A549 (cell line): ENCODE data around the gene ENKUR. TPM values are rescaled to one million over a fixed set of nuclear protein-coding genes. Genes with fewer than 3 reads are reported as not detected.
A peak's percentile ranks its signal among the peaks of the same experiment; 100 is the strongest.

Source experiments
- ATAC-seq, 2 experiments: fragments of 200-7000 bp in 1 of 2; fragments of >200 bp in 1 of 2; cut with Nextera tagmentation in 1 of 2; cut with Tn5 transposase in 1 of 2; 3 replicates each; pipeline versions ENCODE4 v1.8.0 to v1.9.1; 2018 to 2020; ENCODE audit warnings: mild to moderate bottlenecking in 1 of 2, moderate library complexity in 1 of 2
- CTCF ChIA-PET: fragments of 300-600 bp; sonication (Branson Sonifier 250); formaldehyde crosslinking; extraction: SDS; loops from one replicate; lab custom pipeline; 2021; ENCODE audit warnings: antibody characterized with exemption, inconsistent platforms; lab: Yijun Ruan, JAX
- POLR2A ChIA-PET: fragments of 350-600 bp; formaldehyde crosslinking; extraction: SDS; loops from one replicate; lab custom pipeline; 2021; ENCODE audit warnings: antibody characterized with exemption, inconsistent platforms; lab: Yijun Ruan, JAX
- DNase-seq, 2 experiments: peaks; one replicate each; pipeline versions ENCODE4 v3.0.0 to v3.0.0-alpha.2; 2011 to 2016; ENCODE audit warnings: low read depth in 1 of 2, low spot score in 1 of 2
- FAIRE-seq: peaks from 2 replicates; lab custom pipeline; 2011; peaks lifted over from hg19 to GRCh38; lab: Jason Lieb, UNC
- H3K27ac ChIP-seq, 2 experiments: fragments of >200 bp; sonication (Bioruptor Twin); formaldehyde crosslinking; 3 replicates each; pipeline ENCODE4 v1.5.1; 2016 to 2017
- H3K4me1 ChIP-seq: fragments of >200 bp; sonication (Bioruptor Twin); formaldehyde crosslinking; 3 replicates; pipeline ENCODE4 v1.6.1; 2016
- H3K4me2 ChIP-seq: fragments of >200 bp; sonication (Bioruptor Twin); formaldehyde crosslinking; 3 replicates; pipeline ENCODE4 v1.6.1; 2016
- H3K4me3 ChIP-seq: fragments of >200 bp; sonication (Bioruptor Twin); formaldehyde crosslinking; 3 replicates; pipeline ENCODE4 v1.5.1; 2016
- H3K9me3 ChIP-seq: fragments of >200 bp; sonication (Bioruptor Twin); formaldehyde crosslinking; 3 replicates; pipeline ENCODE4 v1.6.1; 2016
- CEBPB ChIP-seq, 2 experiments: fragments of >200 bp in 1 of 2; sonication (Bioruptor Twin) in 1 of 2; formaldehyde crosslinking in 1 of 2; IDR thresholded peaks; 2 replicates each; pipeline ENCODE4 v1.6.1; 2012 to 2016
- CHD4 ChIP-seq: fragments of 200-600 bp; sonication (generic); IDR thresholded peaks from 2 replicates; pipeline ENCODE4 v1.6.1; 2016; ENCODE audit warnings: antibody characterized with exemption, mild to moderate bottlenecking, borderline replicate concordance
- EHF ChIP-seq: fragments of 250-450 bp; sonication (Bioruptor Pico); IDR thresholded peaks from 2 replicates; pipeline ENCODE4 v1.5.0; 2020; ENCODE audit warnings: mild to moderate bottlenecking
- EHMT2 ChIP-seq: fragments of 200-600 bp; sonication (generic); IDR thresholded peaks from 2 replicates; pipeline ENCODE4 v1.6.1; 2016; ENCODE audit warnings: antibody characterized with exemption, low read depth, mild to moderate bottlenecking, moderate library complexity
- ESRRA ChIP-seq: fragments of 150-350 bp; IDR thresholded peaks from 2 replicates; pipeline ENCODE4 v1.6.1; 2014; ENCODE audit warnings: mild to moderate bottlenecking, low read length, borderline replicate concordance
- HOXA7 ChIP-seq: fragments of 250-450 bp; sonication (Bioruptor Pico); IDR thresholded peaks from 2 replicates; pipeline ENCODE4 v1.5.0; 2020; ENCODE audit warnings: mild to moderate bottlenecking, moderate library complexity
- HOXB13 ChIP-seq: fragments of 250-450 bp; sonication (Bioruptor Pico); IDR thresholded peaks from 2 replicates; pipeline ENCODE4 v1.5.0; 2020; ENCODE audit warnings: low read depth, mild to moderate bottlenecking, moderate library complexity
- JUN ChIP-seq, 2 experiments: fragments of >200 bp; sonication (Bioruptor Twin); formaldehyde crosslinking; IDR thresholded peaks; 2 replicates in 1 of 2; 3 replicates in 1 of 2; pipeline ENCODE4 v1.6.1; 2016 to 2017
- KDM5A ChIP-seq: fragments of 200-600 bp; sonication (generic); IDR thresholded peaks from 2 replicates; pipeline ENCODE4 v1.6.1; 2016; ENCODE audit warnings: antibody characterized with exemption, mild to moderate bottlenecking
- MAFK ChIP-seq: fragments of 450-650 bp; IDR thresholded peaks from 2 replicates; pipeline ENCODE4 v1.6.1; 2014; ENCODE audit not compliant: partially characterized antibody
- MAZ ChIP-seq: fragments of 150-350 bp; IDR thresholded peaks from 2 replicates; pipeline ENCODE4 v1.6.1; 2014; ENCODE audit warnings: antibody characterized with exemption, low read depth, low read length, borderline replicate concordance
- NPAS2 ChIP-seq: fragments of 250-450 bp; sonication (Bioruptor Pico); IDR thresholded peaks from 2 replicates; pipeline ENCODE4 v1.8.0; 2022; ENCODE audit warnings: mild to moderate bottlenecking, moderate library complexity, borderline replicate concordance
- NR3C1 ChIP-seq: fragments of >200 bp; sonication (Bioruptor Twin); formaldehyde crosslinking; IDR thresholded peaks from 3 replicates; pipeline ENCODE4 v1.6.1; 2017
- POLR2A ChIP-seq: IDR thresholded peaks from 2 replicates; pipeline ENCODE4 v1.6.1; 2012; ENCODE audit warnings: mild to moderate bottlenecking, low read length
- RARB ChIP-seq: fragments of 250-450 bp; sonication (Bioruptor Pico); IDR thresholded peaks from 2 replicates; pipeline ENCODE4 v1.8.0; 2021; ENCODE audit warnings: mild to moderate bottlenecking, moderate library complexity
- RCOR1 ChIP-seq: fragments of 150-350 bp; IDR thresholded peaks from 2 replicates; pipeline ENCODE4 v1.6.1; 2014; ENCODE audit warnings: antibody characterized with exemption, low read length, low read depth
- RFX5 ChIP-seq: fragments of 450-650 bp; IDR thresholded peaks from 2 replicates; pipeline ENCODE4 v1.7.1; 2014; ENCODE audit warnings: antibody characterized with exemption, mild to moderate bottlenecking, moderate library complexity
- SREBF2 ChIP-seq: fragments of 450-650 bp; IDR thresholded peaks from 2 replicates; pipeline ENCODE4 v1.6.1; 2014; ENCODE audit warnings: mild to moderate bottlenecking, moderate library complexity
- TFCP2L1 ChIP-seq: fragments of 250-450 bp; sonication (Bioruptor Pico); IDR thresholded peaks from 2 replicates; pipeline ENCODE4 v1.5.0; 2021; ENCODE audit warnings: mild to moderate bottlenecking
- WGBS: methylation state at CpG from one replicate; pipeline ENCODE4 v1.1.6; 2017; ENCODE audit errors: missing lambda C conversion rate; 5-methylcytosine and 5-hydroxymethylcytosine counted together
- polyA plus RNA-seq, 4 experiments: library from polyadenylated mRNA; depleted of rRNA in 3 of 4; stranded (reverse); fragments of >200 nt; fragmentation: RNase III in 1 of 4; extraction: RNeasy Plus Mini Kit Qiagen cat#74134 plus additional on column Dnase treatment in 1 of 4; gene quantifications; 2 replicates in 3 of 4; 3 replicates in 1 of 4; pipeline ENCODE4 v1.2.3, GENCODE V29; 2011 to 2017
- TF ChIP-seq, protein P1 (sequence below): fragments of 450-650 bp; IDR thresholded peaks from 2 replicates; pipeline ENCODE4 v1.6.1; 2014; ENCODE audit warnings: antibody characterized with exemption
- TF ChIP-seq, protein P2 (sequence below): fragments of >200 bp; sonication (Bioruptor Twin); formaldehyde crosslinking; IDR thresholded peaks from 3 replicates; pipeline ENCODE4 v1.6.1; 2016
- TF ChIP-seq, protein P3 (sequence below): IDR thresholded peaks from 2 replicates; pipeline ENCODE4 v1.6.1; 2012; ENCODE audit warnings: low read depth, borderline replicate concordance
- TF ChIP-seq, protein P4 (sequence below): fragments of 250-450 bp; sonication (Bioruptor Pico); IDR thresholded peaks from 2 replicates; pipeline ENCODE4 v1.5.0; 2021; ENCODE audit warnings: mild to moderate bottlenecking, moderate library complexity, borderline replicate concordance
- TF ChIP-seq, protein P5 (sequence below): fragments of 200-600 bp; sonication (generic); IDR thresholded peaks from 2 replicates; pipeline ENCODE4 v1.6.1; 2016; ENCODE audit warnings: antibody characterized with exemption, mild to moderate bottlenecking, moderate library complexity

Gene ENKUR
- polyA plus RNA-seq, 2 of the 4 experiments (the other 2 are of a cell fraction): 0.30 to 0.43 TPM

DNA sequence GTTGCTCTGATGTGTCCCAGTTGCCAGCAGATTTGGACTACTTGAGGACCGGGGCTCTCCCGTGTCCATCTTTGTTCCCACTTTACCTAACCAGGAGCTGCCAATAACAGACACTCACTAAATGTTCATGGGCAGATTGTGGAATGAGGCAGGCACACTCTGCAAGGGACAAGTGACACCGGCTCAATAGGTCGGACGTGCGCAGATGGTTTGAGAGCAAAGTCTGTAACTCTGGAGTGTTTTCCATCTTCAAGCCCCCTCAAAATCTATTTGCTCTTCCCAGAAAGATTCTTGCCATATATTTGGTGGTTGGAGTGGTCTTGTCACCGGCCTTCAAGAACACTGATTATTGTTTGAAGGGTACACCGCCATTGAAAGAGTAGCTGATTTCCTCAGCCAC, 47.7 kb upstream of the ENKUR start:
- H3K4me3 ChIP-seq: no peak overlapping the region
- no peak for TF ChIP-seq MAZ
- TF ChIP-seq JUN (IDR thresholded peaks at IDR 0.05): no peak
- no peak for TF ChIP-seq EHMT2
- TF ChIP-seq RARB (CRISPR knock-in tag): no peak
- no peak for TF ChIP-seq SREBF2
- TF ChIP-seq, protein P1, sequence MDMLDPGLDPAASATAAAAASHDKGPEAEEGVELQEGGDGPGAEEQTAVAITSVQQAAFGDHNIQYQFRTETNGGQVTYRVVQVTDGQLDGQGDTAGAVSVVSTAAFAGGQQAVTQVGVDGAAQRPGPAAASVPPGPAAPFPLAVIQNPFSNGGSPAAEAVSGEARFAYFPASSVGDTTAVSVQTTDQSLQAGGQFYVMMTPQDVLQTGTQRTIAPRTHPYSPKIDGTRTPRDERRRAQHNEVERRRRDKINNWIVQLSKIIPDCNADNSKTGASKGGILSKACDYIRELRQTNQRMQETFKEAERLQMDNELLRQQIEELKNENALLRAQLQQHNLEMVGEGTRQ: no peak
- TF ChIP-seq RFX5: no peak
- no peak for TF ChIP-seq HOXB13 (CRISPR knock-in tag)
- TF ChIP-seq, protein P2, sequence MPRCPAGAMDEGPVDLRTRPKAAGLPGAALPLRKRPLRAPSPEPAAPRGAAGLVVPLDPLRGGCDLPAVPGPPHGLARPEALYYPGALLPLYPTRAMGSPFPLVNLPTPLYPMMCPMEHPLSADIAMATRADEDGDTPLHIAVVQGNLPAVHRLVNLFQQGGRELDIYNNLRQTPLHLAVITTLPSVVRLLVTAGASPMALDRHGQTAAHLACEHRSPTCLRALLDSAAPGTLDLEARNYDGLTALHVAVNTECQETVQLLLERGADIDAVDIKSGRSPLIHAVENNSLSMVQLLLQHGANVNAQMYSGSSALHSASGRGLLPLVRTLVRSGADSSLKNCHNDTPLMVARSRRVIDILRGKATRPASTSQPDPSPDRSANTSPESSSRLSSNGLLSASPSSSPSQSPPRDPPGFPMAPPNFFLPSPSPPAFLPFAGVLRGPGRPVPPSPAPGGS: no peak
- TF ChIP-seq EHF (CRISPR knock-in tag): no peak
- TF ChIP-seq TFCP2L1: no peak
- TF ChIP-seq, protein P3, sequence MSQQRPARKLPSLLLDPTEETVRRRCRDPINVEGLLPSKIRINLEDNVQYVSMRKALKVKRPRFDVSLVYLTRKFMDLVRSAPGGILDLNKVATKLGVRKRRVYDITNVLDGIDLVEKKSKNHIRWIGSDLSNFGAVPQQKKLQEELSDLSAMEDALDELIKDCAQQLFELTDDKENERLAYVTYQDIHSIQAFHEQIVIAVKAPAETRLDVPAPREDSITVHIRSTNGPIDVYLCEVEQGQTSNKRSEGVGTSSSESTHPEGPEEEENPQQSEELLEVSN: no peak
- no peak for ATAC-seq
- no peak for FAIRE-seq
- H3K4me2 ChIP-seq: no peak overlapping the region
- peak overlapping the region; percentile 90 to 95; a peak in 3 of 6 replicates for H3K27ac ChIP-seq
- ChIA-PET CTCF (interaction anchor here (4.4 kb wide), 1 partner anchor 17 kb away, joined by 23 read pairs; no protein-coding TSS in a partner anchor), POLR2A (no interaction called here)
- no peak for DNase-seq
- no peaks in the 10 kb centered on the region for H3K9me3 ChIP-seq
- H3K4me1 ChIP-seq: peaks cover 46% of the 10 kb centered on the region
- over 99% methylated on average over 8 of the region's 8 CpGs for WGBS

- ChIA-PET CTCF (interaction anchor here (4.4 kb wide), 1 partner anchor 18 kb away, joined by 23 read pairs; no protein-coding TSS in a partner anchor), POLR2A (no interaction called here)
- Histone ChIP-seq H3K9me3 (no peaks in the 10 kb centered on the region), H3K27ac (peak overlapping the region; percentile 90 to 95), H3K4me1 (peaks cover 50% of the 10 kb centered on the region), H3K4me3 (no peak overlapping the region), H3K4me2 (peak overlapping the region; percentile 85; the same call in 2 of the 3 replicates)
- TF ChIP-seq EHF (CRISPR knock-in tag): no peak
- no peak for TF ChIP-seq JUN (IDR thresholded peaks at IDR 0.05)
- no peak for TF ChIP-seq NR3C1
- TF ChIP-seq MAFK: no peak
- no peak for TF ChIP-seq NPAS2
- TF ChIP-seq, protein P4, sequence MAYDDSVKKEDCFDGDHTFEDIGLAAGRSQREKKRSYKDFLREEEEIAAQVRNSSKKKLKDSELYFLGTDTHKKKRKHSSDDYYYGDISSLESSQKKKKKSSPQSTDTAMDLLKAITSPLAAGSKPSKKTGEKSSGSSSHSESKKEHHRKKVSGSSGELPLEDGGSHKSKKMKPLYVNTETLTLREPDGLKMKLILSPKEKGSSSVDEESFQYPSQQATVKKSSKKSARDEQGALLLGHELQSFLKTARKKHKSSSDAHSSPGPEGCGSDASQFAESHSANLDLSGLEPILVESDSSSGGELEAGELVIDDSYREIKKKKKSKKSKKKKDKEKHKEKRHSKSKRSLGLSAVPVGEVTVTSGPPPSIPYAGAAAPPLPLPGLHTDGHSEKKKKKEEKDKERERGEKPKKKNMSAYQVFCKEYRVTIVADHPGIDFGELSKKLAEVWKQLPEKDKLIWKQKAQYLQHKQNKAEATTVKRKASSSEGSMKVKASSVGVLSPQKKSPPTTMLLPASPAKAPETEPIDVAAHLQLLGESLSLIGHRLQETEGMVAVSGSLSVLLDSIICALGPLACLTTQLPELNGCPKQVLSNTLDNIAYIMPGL (CRISPR knock-in tag): no peak
- TF ChIP-seq RCOR1: no peak
- TF ChIP-seq POLR2A: no peak
- no peak for TF ChIP-seq CHD4
- no peak for TF ChIP-seq ESRRA
- no peak for TF ChIP-seq HOXA7 (CRISPR knock-in tag)
- no peak for TF ChIP-seq SREBF2
- TF ChIP-seq, protein P3: no peak
- TF ChIP-seq, protein P5, sequence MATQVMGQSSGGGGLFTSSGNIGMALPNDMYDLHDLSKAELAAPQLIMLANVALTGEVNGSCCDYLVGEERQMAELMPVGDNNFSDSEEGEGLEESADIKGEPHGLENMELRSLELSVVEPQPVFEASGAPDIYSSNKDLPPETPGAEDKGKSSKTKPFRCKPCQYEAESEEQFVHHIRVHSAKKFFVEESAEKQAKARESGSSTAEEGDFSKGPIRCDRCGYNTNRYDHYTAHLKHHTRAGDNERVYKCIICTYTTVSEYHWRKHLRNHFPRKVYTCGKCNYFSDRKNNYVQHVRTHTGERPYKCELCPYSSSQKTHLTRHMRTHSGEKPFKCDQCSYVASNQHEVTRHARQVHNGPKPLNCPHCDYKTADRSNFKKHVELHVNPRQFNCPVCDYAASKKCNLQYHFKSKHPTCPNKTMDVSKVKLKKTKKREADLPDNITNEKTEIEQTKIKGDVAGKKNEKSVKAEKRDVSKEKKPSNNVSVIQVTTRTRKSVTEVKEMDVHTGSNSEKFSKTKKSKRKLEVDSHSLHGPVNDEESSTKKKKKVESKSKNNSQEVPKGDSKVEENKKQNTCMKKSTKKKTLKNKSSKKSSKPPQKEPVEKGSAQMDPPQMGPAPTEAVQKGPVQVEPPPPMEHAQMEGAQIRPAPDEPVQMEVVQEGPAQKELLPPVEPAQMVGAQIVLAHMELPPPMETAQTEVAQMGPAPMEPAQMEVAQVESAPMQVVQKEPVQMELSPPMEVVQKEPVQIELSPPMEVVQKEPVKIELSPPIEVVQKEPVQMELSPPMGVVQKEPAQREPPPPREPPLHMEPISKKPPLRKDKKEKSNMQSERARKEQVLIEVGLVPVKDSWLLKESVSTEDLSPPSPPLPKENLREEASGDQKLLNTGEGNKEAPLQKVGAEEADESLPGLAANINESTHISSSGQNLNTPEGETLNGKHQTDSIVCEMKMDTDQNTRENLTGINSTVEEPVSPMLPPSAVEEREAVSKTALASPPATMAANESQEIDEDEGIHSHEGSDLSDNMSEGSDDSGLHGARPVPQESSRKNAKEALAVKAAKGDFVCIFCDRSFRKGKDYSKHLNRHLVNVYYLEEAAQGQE: no peak
- TF ChIP-seq KDM5A: no peak
- no peak for TF ChIP-seq CEBPB (IDR thresholded peaks at IDR 0.05)
- 95% methylated on average over 1 of the region's 1 CpG for WGBS
- DNase-seq (no peak), FAIRE-seq (no peak), ATAC-seq (no peak)
Measured at GRCh38 chr10:25063157-25063556, 47.2 kb upstream of the ENKUR start.
